NCI-H69 (cell line): ENCODE data around the gene KLHDC10.
"Not testable (repeated sequence)": the region's sequence is repeated elsewhere in the genome, so short reads cannot be mapped to it uniquely, and the experiment has no call there.

Source experiments
- DNase-seq: peaks from one replicate; lab custom pipeline; 2025; lab: John Stamatoyannopoulos, UW

KLHDC10 gene

GRCh38 chr7:130156140-130156539 lies 85.8 kb downstream of the KLHDC10 start:
- DNase-seq: no peak

GRCh38 chr7:130157700-130158099 lies 87.4 kb downstream of the KLHDC10 start:
- DNase-seq: no peak

- no peak for DNase-seq
These were observed 89.7 kb downstream of the KLHDC10 start for GRCh38 chr7:130160023-130160422.

GRCh38 chr7:130160455-130160854 lies 90.1 kb downstream of the KLHDC10 start:
- DNase-seq: no peak

- DNase-seq: no peak
These were observed 91.9 kb downstream of the KLHDC10 start for GRCh38 chr7:130162196-130162595.

- no peak for DNase-seq
These were observed 104.1 kb downstream of the KLHDC10 start for GRCh38 chr7:130174237-130174959.

GRCh38 chr7:130178251-130178650 lies 107.9 kb downstream of the KLHDC10 start:
- no peak for DNase-seq

- DNase-seq: no peak
These were observed 109.3 kb downstream of the KLHDC10 start for GRCh38 chr7:130179631-130180030.

- no peak for DNase-seq
These were observed 110.4 kb downstream of the KLHDC10 start for GRCh38 chr7:130180571-130181262.

GRCh38 chr7:130181263-130181605 lies 110.9 kb downstream of the KLHDC10 start:
- no peak for DNase-seq

- DNase-seq: no peak
These were observed 112.7 kb downstream of the KLHDC10 start for GRCh38 chr7:130182990-130183389.

GRCh38 chr7:130184349-130184748 lies 114.0 kb downstream of the KLHDC10 start:
- not testable (repeated sequence) for DNase-seq
